ENCODE results near the gene NUAK2.

The NUAK2 gene

DNA sequence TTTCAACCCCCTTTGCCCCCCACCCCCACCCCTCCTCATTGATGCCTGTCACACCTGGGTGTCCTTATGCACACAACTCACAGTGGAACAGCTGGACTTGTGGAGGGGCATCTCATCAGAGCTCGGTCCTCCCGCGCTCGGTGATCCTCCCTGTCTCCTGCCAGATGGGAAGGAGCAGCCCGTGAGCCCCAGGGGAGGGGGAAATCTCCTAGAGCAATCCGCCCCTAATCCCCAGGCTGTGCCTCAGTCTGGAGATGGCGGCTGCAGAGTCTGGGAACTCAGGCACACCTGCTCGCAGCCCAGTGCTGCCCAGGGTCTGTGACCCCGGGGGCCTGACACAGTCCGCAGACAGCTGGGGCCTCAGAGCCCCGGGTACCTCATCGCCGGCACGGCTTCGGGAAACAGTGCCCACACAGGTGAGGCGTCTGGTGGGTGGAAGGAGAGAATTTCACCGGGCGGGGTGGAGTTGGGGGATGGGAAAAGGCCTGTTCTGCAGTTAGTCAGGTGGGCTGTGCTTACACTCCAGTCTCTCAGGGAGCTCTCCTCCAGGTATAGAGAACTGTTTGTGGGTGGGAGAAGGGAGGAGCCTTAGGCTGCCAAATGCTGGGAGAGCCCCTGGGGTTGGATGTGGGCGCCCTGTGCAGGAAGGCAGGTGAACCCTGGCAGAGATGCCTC, 64.5 kb downstream of the NUAK2 start:
- no peak for DNase-seq
- no peak for ATAC-seq

DNA sequence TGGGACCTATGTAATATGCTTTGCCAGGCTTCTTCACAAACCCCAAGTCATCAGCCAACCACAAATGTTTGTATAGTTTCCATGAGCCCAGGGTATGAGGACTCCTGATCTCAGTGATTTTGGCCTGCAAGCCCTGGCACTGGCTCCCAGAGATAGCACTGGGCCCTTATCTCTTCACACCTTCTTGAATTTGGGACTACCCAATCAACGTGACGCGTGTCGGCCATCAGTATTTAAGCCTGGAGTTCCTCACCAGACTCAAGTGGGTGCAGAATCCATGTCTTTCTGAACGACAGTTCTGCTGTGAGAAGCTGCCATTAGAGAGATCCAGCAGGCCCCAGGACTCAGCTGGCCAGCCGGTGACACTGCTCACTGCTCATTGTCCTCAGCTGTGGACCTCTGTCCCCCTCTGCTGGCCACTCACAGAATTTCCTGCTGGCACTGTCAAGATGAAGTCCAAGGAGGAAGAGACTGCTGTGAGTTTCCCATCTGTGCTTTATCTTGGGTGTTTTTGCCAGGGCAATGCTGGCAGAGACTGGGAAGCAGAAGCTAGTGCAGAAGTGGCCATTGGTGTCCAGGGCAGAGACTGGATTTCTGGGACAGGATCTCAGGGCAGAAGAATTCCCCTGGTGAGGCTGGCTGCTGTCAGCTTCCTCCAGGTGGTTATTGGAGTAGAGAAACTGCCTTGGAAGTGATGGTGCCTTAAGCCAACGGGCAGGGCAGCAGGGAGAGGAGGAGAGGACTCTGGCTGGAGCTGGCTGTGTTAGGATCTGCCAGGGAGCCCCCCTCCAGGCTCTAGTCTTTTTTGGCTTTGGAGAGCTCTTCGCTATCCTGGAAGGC, 65.4 kb downstream of the NUAK2 start:
- DNase-seq (peak; percentile 88), ATAC-seq (peak; percentile 90)

Measured in stimulated activated naive CD8-positive, alpha-beta T cell treated with anti-CD3 and anti-CD28 coated beads, Interleukin-15, Interleukin-2, amounts not matched to agents 100 U/mL and 50 U/mL, for 24 hours (primary cell).